ENCODE measurements around the gene OR2T4.

The OR2T4 gene

GRCh38 chr1:248361121-248361715 lies at the start of gene OR2T4:
TSS of gene OR2T4 (plus strand) at chr1:248361665. CDS start at chr1:248361665, 0 bp downstream.
- DNase-seq (ENCODE audit: low read depth) = no peak

GRCh38 chr1:248316796-248317195 lies 44.7 kb upstream of the OR2T4 start:
- no peak for DNase-seq (ENCODE audit: low read depth)

- no peak for DNase-seq (ENCODE audit: low read depth)
Observed at GRCh38 chr1:248324468-248324867, 37.0 kb upstream of the OR2T4 start, which contains the start of gene OR2M7. TSS of gene OR2M7 (minus strand) at chr1:248324568. CDS start at chr1:248324568, 0 bp downstream.

GRCh38 chr1:248343451-248343850 lies 18.0 kb upstream of the OR2T4 start:
- DNase-seq (ENCODE audit: low read depth) = no peak

GRCh38 chr1:248348475-248348874 lies 13.0 kb upstream of the OR2T4 start, which contains the start of gene OR14C36:
TSS of gene OR14C36 (plus strand) at chr1:248348775. CDS start at chr1:248348775, 0 bp downstream.
- DNase-seq (ENCODE audit: low read depth) = no peak

GRCh38 chr1:248359415-248359814 lies 2.0 kb upstream of the OR2T4 start:
- no peak for DNase-seq (ENCODE audit: low read depth)

GRCh38 chr1:248366609-248367008 lies 5.1 kb downstream of the OR2T4 start:
- DNase-seq (ENCODE audit: low read depth) = no peak

- DNase-seq (ENCODE audit: low read depth) = no peak
Observed at GRCh38 chr1:248372394-248372793, 10.9 kb downstream of the OR2T4 start.

- no peak for DNase-seq (ENCODE audit: low read depth)
Observed at GRCh38 chr1:248373761-248374160, 12.3 kb downstream of the OR2T4 start.

- DNase-seq (ENCODE audit: low read depth) = no peak
Observed at GRCh38 chr1:248375446-248375845, 14.0 kb downstream of the OR2T4 start, which contains the start of gene OR2T6. TSS of gene OR2T6 (plus strand) at chr1:248375746. CDS start at chr1:248387609, 11,863 bp downstream.

- DNase-seq (ENCODE audit: low read depth) = no peak
Observed at GRCh38 chr1:248376916-248377315, 15.5 kb downstream of the OR2T4 start.

- no peak for DNase-seq (ENCODE audit: low read depth)
Observed at GRCh38 chr1:248380854-248381253, 19.4 kb downstream of the OR2T4 start.

GRCh38 chr1:248388426-248388825 lies 27.0 kb downstream of the OR2T4 start:
- no peak for DNase-seq (ENCODE audit: low read depth)

GRCh38 chr1:248393050-248393449 lies 31.6 kb downstream of the OR2T4 start:
- DNase-seq (ENCODE audit: low read depth) = no peak

- no peak for DNase-seq (ENCODE audit: low read depth)
Observed at GRCh38 chr1:248402748-248403147, 41.3 kb downstream of the OR2T4 start, which contains the start of gene OR2T1. TSS of gene OR2T1 (plus strand) at chr1:248403048. CDS start at chr1:248406148, 3,100 bp downstream.

- DNase-seq (ENCODE audit: low read depth) = peak; percentile 35
Observed at GRCh38 chr1:248404024-248404423, 42.6 kb downstream of the OR2T4 start.

GRCh38 chr1:248406721-248407692 lies 45.5 kb downstream of the OR2T4 start:
- no peak for DNase-seq (ENCODE audit: low read depth)

All from iris pigment epithelial cell (primary cell).